Left lung (tissue), 10 donors: ENCODE data around the gene OXTR. TPM values are rescaled to one million over a fixed set of nuclear protein-coding genes. Genes with fewer than 3 reads are reported as not detected.

Experiments
- ATAC-seq: fragments of 200-7000 bp; cut with Tn5 transposase; one replicate; pipeline ENCODE4 v1.9.1; 2020; ENCODE audit warnings: moderate library complexity
- DNase-seq, 4 donors: peaks; one replicate each; pipeline ENCODE4 v3.0.0-alpha.2; 2013 to 2020
- H3K27ac ChIP-seq, 2 donors: fragments of 200-600 bp; sonication (generic) in 1 of 2; one replicate each; pipeline versions ENCODE4 v1.5.0 to v1.8.0; 2020 to 2021
- H3K27me3 ChIP-seq, 2 donors: fragments of 200-600 bp; sonication (generic) in 1 of 2; one replicate each; pipeline versions ENCODE4 v1.5.0 to v1.8.0; 2020 to 2021
- H3K36me3 ChIP-seq, 2 donors: fragments of 200-600 bp; sonication (generic) in 1 of 2; one replicate each; pipeline versions ENCODE4 v1.5.0 to v1.8.0; 2020 to 2021
- H3K4me1 ChIP-seq, 2 donors: fragments of 200-600 bp; one replicate each; pipeline ENCODE4 v1.8.0; 2021
- H3K4me3 ChIP-seq, 2 donors: fragments of 200-600 bp; sonication (generic) in 1 of 2; one replicate each; pipeline versions ENCODE4 v1.5.0 to v1.8.0; 2020 to 2021; ENCODE audit warnings: mild to moderate bottlenecking in 1 of 2
- H3K9me3 ChIP-seq, 2 donors: fragments of 200-600 bp; sonication (generic) in 1 of 2; one replicate each; pipeline versions ENCODE4 v1.5.0 to v1.8.0; 2020 to 2021
- CTCF ChIP-seq, 2 donors: fragments of 200-600 bp; sonication (generic) in 1 of 2; IDR thresholded peaks; one replicate each; pipeline versions ENCODE4 v1.5.0 to v1.8.0; 2021; ENCODE audit warnings: antibody characterized with exemption in 2 of 2
- intact Hi-C, 2 donors: fragments of 100-400 bp; cut with DNase I; formaldehyde crosslinking; loops; one replicate each; pipeline versions ENCODE4 v1.11.2 to v1.14.2; 2022
- polyA plus RNA-seq, 6 donors: library from polyadenylated mRNA; unstranded; fragments of 120-200 nt; gene quantifications; one replicate each; pipeline ENCODE4 v1.2.1, GENCODE V29; 2013; ENCODE audit not compliant: insufficient read length in 6 of 6
- total RNA-seq, 2 donors: library from RNA; stranded (reverse); fragmentation: NEBNext Ultra II Directional; extraction: Animal tissue kit (Norgen Biotek cat#: 25700); gene quantifications; one replicate each; pipeline ENCODE4 v1.2.1, GENCODE V29; 2021
- donor health status: DM: no; HTN: yes; CAD: no.
- donor health status: DM: no; HTN: no; CAD: no.

Gene OXTR
- total and polyA plus RNA-seq, 8 donors = 0.82 to 4.9 (median 1.5) TPM

DNA sequence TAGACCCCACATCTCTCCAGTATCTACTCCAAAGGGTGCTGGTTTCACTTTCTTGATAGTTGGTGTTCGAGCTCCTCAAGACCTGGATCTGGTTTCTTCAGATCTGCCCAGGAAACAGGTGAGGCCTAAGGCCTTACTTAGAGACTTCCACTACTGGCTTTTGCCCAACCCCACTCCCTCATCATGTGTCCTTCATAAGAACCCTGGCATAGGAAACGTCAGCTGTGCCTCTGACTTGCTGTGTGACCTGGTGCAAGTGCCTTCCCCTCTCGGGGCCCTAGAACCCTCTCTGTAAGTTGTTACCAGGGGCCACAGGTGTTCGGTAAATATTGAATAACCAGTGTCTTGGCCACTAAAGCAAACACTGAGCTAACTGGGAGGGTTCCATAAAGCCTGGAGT, 3.9 kb downstream of the OXTR start:
- intact Hi-C loops = no loop called here

DNA sequence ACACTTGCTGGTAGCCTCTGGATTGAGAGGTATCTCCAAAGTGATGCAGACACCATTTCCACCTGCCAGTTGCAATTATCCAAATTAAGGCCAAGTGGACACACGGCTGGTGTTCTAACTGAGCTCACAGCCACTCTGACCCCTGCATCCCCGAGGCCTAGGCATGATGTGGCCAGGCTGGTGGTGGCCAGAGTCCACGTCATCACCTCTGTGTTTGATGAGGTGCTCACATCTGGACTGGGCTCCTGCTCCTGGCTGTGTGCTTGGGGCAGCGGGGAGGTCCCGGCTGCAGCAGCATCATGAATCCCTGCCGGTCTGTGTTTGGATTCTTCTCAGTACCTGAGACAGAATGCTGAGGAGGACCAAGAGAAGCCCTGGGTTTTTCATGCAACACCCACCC, 4.9 kb downstream of the OXTR start:
- peaks cover 8 to 22% of the 10 kb centered on the region in 2 donors for H3K4me1 ChIP-seq
- DNase-seq (no peak), ATAC-seq (no peak)
- H3K27ac ChIP-seq = no peak overlapping the region
- TF ChIP-seq CTCF (IDR thresholded peaks at IDR 0.05) = no peak
- intact Hi-C loops = no loop called here
- no peak overlapping the region for H3K4me3 ChIP-seq
- H3K9me3 ChIP-seq = no peaks in the 10 kb centered on the region
- no peaks in the 10 kb centered on the region for H3K36me3 ChIP-seq
- H3K27me3 ChIP-seq = peaks cover 26 to 36% of the 10 kb centered on the region in 2 donors

More for the DNA sequence above, 3.9 kb downstream of the OXTR start:
- no peak for TF ChIP-seq CTCF (IDR thresholded peaks at IDR 0.05)
- no peak for ATAC-seq
- Histone ChIP-seq H3K27me3 (peaks cover 30 to 46% of the 10 kb centered on the region in 2 donors), H3K27ac (no peak overlapping the region), H3K4me3 (no peak overlapping the region), H3K9me3 (no peaks in the 10 kb centered on the region), H3K4me1 (peaks cover 8 to 24% of the 10 kb centered on the region in 2 donors), H3K36me3 (no peaks in the 10 kb centered on the region)
- DNase-seq = no peak

- intact Hi-C loops = no loop called here
- Histone ChIP-seq H3K9me3 (no peaks in the 10 kb centered on the region), H3K4me1 (peaks cover 4 to 5% of the 10 kb centered on the region in 2 donors), H3K27me3 (peaks cover 9 to 19% of the 10 kb centered on the region in 2 donors), H3K27ac (no peak overlapping the region), H3K4me3 (no peak overlapping the region), H3K36me3 (no peaks in the 10 kb centered on the region)
- no peak for ATAC-seq
- no peak for DNase-seq
- TF ChIP-seq CTCF (IDR thresholded peaks at IDR 0.05) = no peak
Observed at GRCh38 chr3:8762607-8763377, 6.6 kb downstream of the OXTR start.

- DNase-seq = no peak
- H3K27ac ChIP-seq = no peak overlapping the region
- peaks cover 0 to 10% of the 10 kb centered on the region in 2 donors for H3K27me3 ChIP-seq
- no peaks in the 10 kb centered on the region for H3K36me3 ChIP-seq
- intact Hi-C loops = no loop called here
- TF ChIP-seq CTCF (IDR thresholded peaks at IDR 0.05) = no peak
- H3K4me3 ChIP-seq = no peak overlapping the region
- no peaks in the 10 kb centered on the region for H3K4me1 ChIP-seq
- no peaks in the 10 kb centered on the region for H3K9me3 ChIP-seq
- ATAC-seq = no peak
Observed at GRCh38 chr3:8761866-8762265, 7.5 kb downstream of the OXTR start.

GRCh38 chr3:8760506-8760905, 8.9 kb downstream of the OXTR start:
- no peak overlapping the region for H3K4me3 ChIP-seq
- H3K36me3 ChIP-seq = no peaks in the 10 kb centered on the region
- TF ChIP-seq CTCF (IDR thresholded peaks at IDR 0.05) = no peak
- ATAC-seq (no peak), DNase-seq (no peak)
- no peaks in the 10 kb centered on the region for H3K27me3 ChIP-seq
- intact Hi-C loops = no loop called here
- H3K27ac ChIP-seq = no peak overlapping the region
- no peaks in the 10 kb centered on the region for H3K9me3 ChIP-seq
- no peaks in the 10 kb centered on the region for H3K4me1 ChIP-seq
